Osteoblast (primary cell): Measurements from ENCODE around the gene NDUFS2. TPM values are rescaled to one million over a fixed set of nuclear protein-coding genes. Genes with fewer than 3 reads are reported as not detected.

ENCODE experiments used
- DNase-seq: peaks from one replicate; pipeline ENCODE4 v3.0.0; 2011; ENCODE audit warnings: low spot score, mixed read lengths; ENCODE audit not compliant: insufficient read length; ENCODE audit errors: missing footprints
- H2AFZ ChIP-seq: 2 replicates; pipeline ENCODE4 v1.6.0; 2011; ENCODE audit warnings: mild to moderate bottlenecking, low read length
- H3K27ac ChIP-seq: 2 replicates; pipeline ENCODE4 v1.5.1; 2011; ENCODE audit warnings: mild to moderate bottlenecking, low read depth, low read length, moderate library complexity
- H3K27me3 ChIP-seq: 2 replicates; pipeline ENCODE4 v1.6.0; 2012; ENCODE audit warnings: mild to moderate bottlenecking, control low read depth, inconsistent platforms, low read length, moderate library complexity; ENCODE audit not compliant: insufficient read depth
- H3K36me3 ChIP-seq: 2 replicates; pipeline ENCODE4 v1.5.1; 2011; ENCODE audit warnings: mild to moderate bottlenecking, low read length, control low read depth, moderate library complexity; ENCODE audit not compliant: insufficient read depth
- H3K4me1 ChIP-seq: 2 replicates; pipeline ENCODE4 v1.5.1; 2011; ENCODE audit warnings: mild to moderate bottlenecking, low read length, control low read depth, moderate library complexity; ENCODE audit not compliant: insufficient read depth
- H3K4me2 ChIP-seq: 2 replicates; pipeline ENCODE4 v1.6.0; 2011; ENCODE audit warnings: mild to moderate bottlenecking, low read length; ENCODE audit not compliant: insufficient read depth
- H3K4me3 ChIP-seq: fragments of 200-600 bp; sonication (generic); 3 replicates; pipeline ENCODE4 v1.5.1; 2012; ENCODE audit warnings: mild to moderate bottlenecking, low read length, inconsistent platforms; ENCODE audit not compliant: insufficient read depth
- H3K79me2 ChIP-seq: 2 replicates; pipeline ENCODE4 v1.6.0; 2012; ENCODE audit warnings: mild to moderate bottlenecking, low read length, control low read depth, inconsistent platforms; ENCODE audit not compliant: insufficient read depth
- H3K9me3 ChIP-seq: 2 replicates; pipeline ENCODE4 v1.5.1; 2011; ENCODE audit warnings: low read depth, low read length, control low read depth
- H4K20me1 ChIP-seq: 2 replicates; pipeline ENCODE4 v1.6.0; 2012; ENCODE audit warnings: mild to moderate bottlenecking, low read length, control low read depth; ENCODE audit not compliant: insufficient read depth
- total RNA-seq: library from RNA; depleted of rRNA; stranded (reverse); fragments of >200 nt; gene quantifications from 2 replicates; pipeline ENCODE4 v1.2.3, GENCODE V29; 2012
- TF ChIP-seq, protein P1 (sequence below): IDR thresholded peaks from 2 replicates; pipeline ENCODE4 v1.5.1; 2011; ENCODE audit warnings: mild to moderate bottlenecking, low read depth, low read length, moderate library complexity; ENCODE audit errors: extremely low read depth

The NDUFS2 gene
- 103 and 130 TPM in 2 replicates for total RNA-seq

DNA sequence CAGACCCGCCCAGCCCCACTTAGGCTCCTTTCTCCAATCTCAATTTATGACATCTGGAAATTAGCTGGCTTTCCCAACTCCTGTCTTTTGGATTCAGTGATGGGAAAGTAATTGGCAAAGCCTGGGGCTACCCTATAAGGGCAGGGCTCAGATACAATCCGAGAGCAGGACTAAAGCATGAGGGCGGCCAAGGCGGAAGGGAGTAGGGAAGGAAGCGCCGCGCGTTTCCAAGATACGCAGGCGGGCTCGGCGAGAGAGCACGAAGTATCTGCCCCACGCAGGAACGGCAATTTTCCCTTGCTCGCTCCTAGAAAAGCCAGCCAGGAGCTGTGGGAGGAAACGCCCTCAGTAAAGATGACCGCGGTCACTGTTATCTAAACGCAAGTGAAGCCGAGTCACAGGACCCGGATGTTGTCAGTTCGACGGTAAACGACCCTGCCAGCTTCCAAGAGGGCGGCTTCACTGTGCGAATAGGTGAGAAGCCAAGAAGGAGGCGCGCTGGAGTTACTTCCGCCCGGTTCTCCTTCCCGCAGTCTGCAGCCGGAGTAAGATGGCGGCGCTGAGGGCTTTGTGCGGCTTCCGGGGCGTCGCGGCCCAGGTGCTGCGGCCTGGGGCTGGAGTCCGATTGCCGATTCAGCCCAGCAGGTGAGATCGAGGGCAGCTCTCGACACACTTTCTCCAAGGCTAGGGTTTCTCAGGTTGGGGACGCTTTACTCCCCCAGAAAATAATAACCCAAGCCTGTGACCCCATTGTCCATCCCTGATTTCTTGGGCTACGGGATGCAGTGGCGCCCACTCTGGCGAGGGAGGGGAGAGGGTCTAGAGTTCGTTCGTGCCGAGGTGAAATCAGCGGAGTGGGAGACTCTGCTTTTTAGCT is at the start of gene NDUFS2:
Gene NDUFS2, plus strand, starts transcription at position 532 of the 877 bp plus-strand sequence. Its CDS starts 19 bp downstream, at position 551.
- no peaks in the 10 kb centered on the region for H4K20me1 ChIP-seq
- H3K4me2 ChIP-seq: peak within 1 kb of the TSS; percentile 89
- H3K9me3 ChIP-seq: no peaks in the 10 kb centered on the region
- H3K4me3 ChIP-seq: peak within 1 kb of the TSS; percentile 97
- no peaks in the 10 kb centered on the region for H3K27me3 ChIP-seq
- H2AFZ ChIP-seq: peak within 1 kb of the TSS; percentile 92
- peak within 1 kb of the TSS; percentile 94 for H3K27ac ChIP-seq
- TF ChIP-seq, protein P1, sequence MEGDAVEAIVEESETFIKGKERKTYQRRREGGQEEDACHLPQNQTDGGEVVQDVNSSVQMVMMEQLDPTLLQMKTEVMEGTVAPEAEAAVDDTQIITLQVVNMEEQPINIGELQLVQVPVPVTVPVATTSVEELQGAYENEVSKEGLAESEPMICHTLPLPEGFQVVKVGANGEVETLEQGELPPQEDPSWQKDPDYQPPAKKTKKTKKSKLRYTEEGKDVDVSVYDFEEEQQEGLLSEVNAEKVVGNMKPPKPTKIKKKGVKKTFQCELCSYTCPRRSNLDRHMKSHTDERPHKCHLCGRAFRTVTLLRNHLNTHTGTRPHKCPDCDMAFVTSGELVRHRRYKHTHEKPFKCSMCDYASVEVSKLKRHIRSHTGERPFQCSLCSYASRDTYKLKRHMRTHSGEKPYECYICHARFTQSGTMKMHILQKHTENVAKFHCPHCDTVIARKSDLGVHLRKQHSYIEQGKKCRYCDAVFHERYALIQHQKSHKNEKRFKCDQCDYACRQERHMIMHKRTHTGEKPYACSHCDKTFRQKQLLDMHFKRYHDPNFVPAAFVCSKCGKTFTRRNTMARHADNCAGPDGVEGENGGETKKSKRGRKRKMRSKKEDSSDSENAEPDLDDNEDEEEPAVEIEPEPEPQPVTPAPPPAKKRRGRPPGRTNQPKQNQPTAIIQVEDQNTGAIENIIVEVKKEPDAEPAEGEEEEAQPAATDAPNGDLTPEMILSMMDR: peak; percentile 23
- H3K36me3 ChIP-seq: peaks cover 19% of the 10 kb centered on the region
- H3K79me2 ChIP-seq: peaks cover 44% of the 10 kb centered on the region
- peak; percentile 93 for DNase-seq
- H3K4me1 ChIP-seq: peaks cover 54% of the 10 kb centered on the region

DNA sequence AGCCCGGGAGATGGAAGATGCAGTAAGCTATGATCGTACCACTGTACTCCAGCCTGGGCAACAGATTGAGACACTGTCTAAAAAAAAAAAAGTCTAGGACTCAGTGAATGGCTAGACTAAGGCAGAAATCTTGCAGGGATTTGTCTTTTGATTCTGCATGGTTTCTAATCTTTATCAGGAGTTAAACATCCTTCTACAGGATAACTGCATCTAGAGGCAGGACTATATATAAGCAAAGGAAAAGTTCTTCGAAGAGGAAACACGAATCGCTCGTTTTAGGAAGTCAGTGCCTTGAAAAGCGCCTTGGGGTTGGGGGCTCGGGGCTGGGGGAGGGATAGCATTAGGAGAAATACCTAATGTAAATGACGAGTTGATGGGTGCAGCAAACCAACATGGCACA is 49.0 kb upstream of the NDUFS2 start:
- TF ChIP-seq, protein P1: no peak
- H4K20me1 ChIP-seq: no peaks in the 10 kb centered on the region
- peak overlapping the region; percentile 85 for H2AFZ ChIP-seq
- peaks cover 10% of the 10 kb centered on the region for H3K36me3 ChIP-seq
- peaks cover 6% of the 10 kb centered on the region for H3K4me1 ChIP-seq
- peak overlapping the region; percentile 89 for H3K4me3 ChIP-seq
- H3K4me2 ChIP-seq: peak overlapping the region; percentile 80
- H3K27me3 ChIP-seq: no peaks in the 10 kb centered on the region
- no peaks in the 10 kb centered on the region for H3K9me3 ChIP-seq
- H3K27ac ChIP-seq: no peak overlapping the region
- no peak for DNase-seq
- H3K79me2 ChIP-seq: peaks cover 17% of the 10 kb centered on the region

GRCh38 chr1:161153682-161154337 is 48.4 kb upstream of the NDUFS2 start, which contains the start of gene UFC1:
UFC1 (plus strand) TSS chr1:161153978; CDS start chr1:161153998, 20 bp downstream.
- no peaks in the 10 kb centered on the region for H4K20me1 ChIP-seq
- peak; percentile 95 for DNase-seq
- no peaks in the 10 kb centered on the region for H3K27me3 ChIP-seq
- TF ChIP-seq, protein P1: no peak
- H2AFZ ChIP-seq: peak within 1 kb of the TSS; percentile 92
- peak within 1 kb of the TSS; percentile 89 for H3K4me3 ChIP-seq
- H3K27ac ChIP-seq: peak within 1 kb of the TSS; percentile 97
- peaks cover 10% of the 10 kb centered on the region for H3K4me1 ChIP-seq
- H3K4me2 ChIP-seq: peak within 1 kb of the TSS; percentile 80
- H3K79me2 ChIP-seq: peaks cover 17% of the 10 kb centered on the region
- H3K36me3 ChIP-seq: peaks cover 16% of the 10 kb centered on the region
- H3K9me3 ChIP-seq: no peaks in the 10 kb centered on the region

GRCh38 chr1:161157867-161158266 is 44.3 kb upstream of the NDUFS2 start:
- Histone ChIP-seq H3K9me3 (no peaks in the 10 kb centered on the region), H3K36me3 (peaks cover 27% of the 10 kb centered on the region), H3K79me2 (peaks cover 37% of the 10 kb centered on the region), H3K27me3 (no peaks in the 10 kb centered on the region), H3K4me3 (no peak overlapping the region), H3K4me1 (peaks cover 20% of the 10 kb centered on the region), H2AFZ (no peak overlapping the region), H3K27ac (peak overlapping the region; percentile 93), H3K4me2 (no peak overlapping the region), H4K20me1 (no peaks in the 10 kb centered on the region)
- TF ChIP-seq, protein P1: no peak
- no peak for DNase-seq
